DND-41 (cell line): Measurements from ENCODE around the gene PRF1.

ENCODE experiments used
- ATAC-seq: fragments of 200-7000 bp; cut with Tn5 transposase; 3 replicates; pipeline ENCODE4 v1.9.1; 2021; ENCODE audit warnings: low read depth; ENCODE audit not compliant: insufficient read depth
- DNase-seq: peaks from one replicate; pipeline ENCODE4 v3.0.0-alpha.2; 2020
- H2AFZ ChIP-seq: 2 replicates; pipeline ENCODE4 v1.6.0; 2012; ENCODE audit warnings: low read depth, low read length
- H3K27ac ChIP-seq: 2 replicates; pipeline ENCODE4 v1.5.1; 2012; ENCODE audit warnings: low read length, inconsistent platforms
- H3K27me3 ChIP-seq: fragments of 200-600 bp; sonication (generic); 2 replicates; pipeline ENCODE4 v1.6.0; 2012; ENCODE audit warnings: low read length, mild to moderate bottlenecking, inconsistent platforms; ENCODE audit not compliant: insufficient read depth, poor library complexity
- H3K36me3 ChIP-seq: 2 replicates; pipeline ENCODE4 v1.5.1; 2012; ENCODE audit warnings: low read length, inconsistent platforms; ENCODE audit not compliant: insufficient read depth
- H3K4me1 ChIP-seq: 2 replicates; pipeline ENCODE4 v1.5.1; 2012; ENCODE audit warnings: mild to moderate bottlenecking, low read length; ENCODE audit not compliant: insufficient read depth
- H3K4me2 ChIP-seq: 2 replicates; pipeline ENCODE4 v1.6.0; 2012; ENCODE audit warnings: mild to moderate bottlenecking, moderate library complexity, low read length, inconsistent platforms; ENCODE audit not compliant: insufficient read depth
- H3K4me3 ChIP-seq, 2 experiments: fragments of 200-600 bp in 1 of 2; shearing (Covaris generic) in 1 of 2; 2 replicates each; pipeline ENCODE4 v1.5.1; 2012 to 2016; ENCODE audit warnings: inconsistent platforms in 2 of 2, low read length in 2 of 2, mild to moderate bottlenecking in 2 of 2, low read depth in 1 of 2, moderate library complexity in 1 of 2
- H3K79me2 ChIP-seq: 2 replicates; pipeline ENCODE4 v1.6.0; 2012; ENCODE audit warnings: low read length, inconsistent platforms; ENCODE audit not compliant: insufficient read depth
- H3K9ac ChIP-seq: 2 replicates; pipeline ENCODE4 v1.6.0; 2012; ENCODE audit warnings: low read depth, mild to moderate bottlenecking, inconsistent platforms, low read length, moderate library complexity
- H3K9me3 ChIP-seq: 2 replicates; pipeline ENCODE4 v1.5.1; 2012; ENCODE audit warnings: low read length, moderate library complexity, mild to moderate bottlenecking, inconsistent platforms; ENCODE audit not compliant: insufficient read depth, severe bottlenecking
- H4K20me1 ChIP-seq: 2 replicates; pipeline ENCODE4 v1.6.0; 2012; ENCODE audit warnings: low read length; ENCODE audit not compliant: insufficient read depth
- EZH2 ChIP-seq: IDR thresholded peaks from 3 replicates; pipeline ENCODE4 v1.6.1; 2012; ENCODE audit warnings: borderline replicate concordance, low read depth, mild to moderate bottlenecking, moderate library complexity, low read length, inconsistent platforms; ENCODE audit not compliant: severe bottlenecking
- TF ChIP-seq, protein P1 (sequence below): IDR thresholded peaks from 2 replicates; pipeline ENCODE4 v1.5.1; 2012; ENCODE audit warnings: borderline replicate concordance, low read length, moderate library complexity, mild to moderate bottlenecking; ENCODE audit not compliant: poor library complexity, severe bottlenecking; ENCODE audit errors: extremely low read depth

PRF1 gene

DNA sequence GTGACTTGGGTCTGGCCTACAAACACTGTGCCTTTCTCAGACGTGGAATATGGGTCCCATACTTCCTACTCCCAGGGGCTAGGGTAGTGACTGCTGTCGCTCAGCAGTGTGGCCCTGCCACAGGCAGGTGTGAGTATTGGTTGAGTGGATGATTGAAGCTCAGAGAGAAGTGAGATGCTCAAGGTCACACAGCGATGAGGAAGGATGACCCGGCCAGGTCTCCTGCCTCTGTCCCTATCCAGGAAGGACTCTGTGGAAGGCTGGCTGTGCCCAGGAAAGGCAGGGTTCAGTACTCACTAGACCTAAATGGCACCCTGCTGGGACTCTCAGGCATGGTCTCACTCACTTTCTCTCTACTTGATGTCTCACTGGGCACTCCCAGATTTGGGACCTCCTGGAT lies 2.8 kb downstream of the PRF1 start:
- no peak overlapping the region for H3K9ac ChIP-seq
- TF ChIP-seq EZH2: no peak
- TF ChIP-seq, protein P1, sequence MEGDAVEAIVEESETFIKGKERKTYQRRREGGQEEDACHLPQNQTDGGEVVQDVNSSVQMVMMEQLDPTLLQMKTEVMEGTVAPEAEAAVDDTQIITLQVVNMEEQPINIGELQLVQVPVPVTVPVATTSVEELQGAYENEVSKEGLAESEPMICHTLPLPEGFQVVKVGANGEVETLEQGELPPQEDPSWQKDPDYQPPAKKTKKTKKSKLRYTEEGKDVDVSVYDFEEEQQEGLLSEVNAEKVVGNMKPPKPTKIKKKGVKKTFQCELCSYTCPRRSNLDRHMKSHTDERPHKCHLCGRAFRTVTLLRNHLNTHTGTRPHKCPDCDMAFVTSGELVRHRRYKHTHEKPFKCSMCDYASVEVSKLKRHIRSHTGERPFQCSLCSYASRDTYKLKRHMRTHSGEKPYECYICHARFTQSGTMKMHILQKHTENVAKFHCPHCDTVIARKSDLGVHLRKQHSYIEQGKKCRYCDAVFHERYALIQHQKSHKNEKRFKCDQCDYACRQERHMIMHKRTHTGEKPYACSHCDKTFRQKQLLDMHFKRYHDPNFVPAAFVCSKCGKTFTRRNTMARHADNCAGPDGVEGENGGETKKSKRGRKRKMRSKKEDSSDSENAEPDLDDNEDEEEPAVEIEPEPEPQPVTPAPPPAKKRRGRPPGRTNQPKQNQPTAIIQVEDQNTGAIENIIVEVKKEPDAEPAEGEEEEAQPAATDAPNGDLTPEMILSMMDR: no peak
- H4K20me1 ChIP-seq: no peaks in the 10 kb centered on the region
- H3K27me3 ChIP-seq: no peaks in the 10 kb centered on the region
- H2AFZ ChIP-seq: no peak overlapping the region
- no peak overlapping the region for H3K4me2 ChIP-seq
- H3K36me3 ChIP-seq: no peaks in the 10 kb centered on the region
- no peak for ATAC-seq
- no peak for DNase-seq
- no peak overlapping the region for H3K27ac ChIP-seq
- no peak overlapping the region for H3K4me3 ChIP-seq
- no peaks in the 10 kb centered on the region for H3K79me2 ChIP-seq
- no peaks in the 10 kb centered on the region for H3K9me3 ChIP-seq
- H3K4me1 ChIP-seq: peaks cover 18% of the 10 kb centered on the region

DNA sequence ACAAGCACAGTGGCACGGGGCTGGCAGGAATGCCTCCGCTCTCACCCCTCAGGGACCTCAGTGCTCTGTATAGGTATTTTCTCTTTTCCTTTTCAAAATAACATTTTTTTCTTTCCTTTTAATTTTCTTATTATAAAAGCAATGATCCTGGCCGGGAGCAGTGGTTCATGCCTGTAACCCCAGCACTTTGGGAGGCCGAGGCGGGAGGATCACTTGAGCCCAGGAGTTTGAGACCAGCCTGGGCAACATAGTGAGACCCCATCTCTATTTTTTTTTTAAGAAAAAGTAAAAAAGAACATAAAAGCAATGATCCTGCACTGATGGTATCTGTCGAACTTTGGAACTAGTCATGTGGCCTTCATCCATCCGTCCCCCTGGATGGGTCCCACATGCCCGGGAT lies 3.2 kb downstream of the PRF1 start:
- Histone ChIP-seq H3K27me3 (no peaks in the 10 kb centered on the region), H3K4me1 (peaks cover 18% of the 10 kb centered on the region), H3K9ac (no peak overlapping the region), H3K27ac (no peak overlapping the region), H4K20me1 (no peaks in the 10 kb centered on the region), H3K9me3 (no peaks in the 10 kb centered on the region), H2AFZ (no peak overlapping the region), H3K36me3 (no peaks in the 10 kb centered on the region), H3K79me2 (no peaks in the 10 kb centered on the region), H3K4me3 (no peak overlapping the region), H3K4me2 (no peak overlapping the region)
- no peak for DNase-seq
- ATAC-seq: no peak
- TF ChIP-seq, protein P1: no peak
- TF ChIP-seq EZH2: no peak

DNA sequence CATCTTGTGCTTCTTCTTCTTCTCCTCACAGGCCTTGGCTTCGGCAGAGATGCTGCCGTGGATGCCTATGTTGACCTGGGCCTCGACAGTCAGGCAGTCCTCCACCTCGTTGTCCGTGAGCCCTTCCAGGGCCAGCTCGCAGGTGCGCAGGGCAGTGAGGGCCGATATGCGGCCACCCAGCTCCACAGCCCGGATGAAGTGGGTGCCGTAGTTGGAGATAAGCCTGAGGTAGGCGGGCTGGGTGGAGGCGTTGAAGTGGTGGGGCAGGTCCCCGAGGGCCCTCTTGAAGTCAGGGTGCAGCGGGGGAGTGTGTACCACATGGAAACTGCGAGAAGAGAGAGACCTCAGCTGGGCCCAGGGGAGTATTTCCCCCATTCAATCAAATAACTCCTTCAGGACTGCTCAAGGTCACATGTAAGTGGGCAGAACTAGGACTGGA lies 3.7 kb downstream of the PRF1 start:
- no peak for ATAC-seq
- Histone ChIP-seq H3K4me2 (no peak overlapping the region), H3K27me3 (no peaks in the 10 kb centered on the region), H3K9me3 (no peaks in the 10 kb centered on the region), H3K79me2 (no peaks in the 10 kb centered on the region), H4K20me1 (no peaks in the 10 kb centered on the region), H3K4me1 (peaks cover 18% of the 10 kb centered on the region), H3K9ac (no peak overlapping the region), H3K27ac (no peak overlapping the region), H2AFZ (no peak overlapping the region), H3K36me3 (no peaks in the 10 kb centered on the region), H3K4me3 (no peak overlapping the region)
- no peak for DNase-seq
- TF ChIP-seq, protein P1: no peak
- TF ChIP-seq EZH2: no peak
